H1 (cell line): Measurements from ENCODE around the gene STX18. TPM values are rescaled to one million over a fixed set of nuclear protein-coding genes. Genes with fewer than 3 reads are reported as not detected.

ENCODE experiments used
- CEBPB ChIP-seq: IDR thresholded peaks from 2 replicates; pipeline ENCODE4 v1.6.1; 2012; ENCODE audit warnings: low read depth, low read length
- CTBP2 ChIP-seq: IDR thresholded peaks from 2 replicates; pipeline ENCODE4 v1.7.0; 2011; ENCODE audit warnings: borderline replicate concordance, mild to moderate bottlenecking, moderate library complexity, mixed read lengths, low read length; ENCODE audit not compliant: insufficient read depth, insufficient read length
- FOSL1 ChIP-seq: IDR thresholded peaks from 2 replicates; pipeline ENCODE4 v1.6.1; 2011; ENCODE audit warnings: mild to moderate bottlenecking, low read depth, low read length, moderate library complexity; ENCODE audit not compliant: insufficient read depth
- GTF2F1 ChIP-seq: IDR thresholded peaks from 2 replicates; pipeline ENCODE4 v1.6.1; 2012; ENCODE audit warnings: low read depth, low read length, improper control_type of control experiment, borderline replicate concordance
- POLR2A ChIP-seq, 2 experiments: IDR thresholded peaks; 1 replicate in 1 of 2; 2 replicates in 1 of 2; pipeline ENCODE4 v1.6.1; 2011; ENCODE audit warnings: low read depth in 2 of 2, low read length in 2 of 2, mild to moderate bottlenecking in 2 of 2; ENCODE audit errors: control extremely low read depth in 1 of 2
- RXRA ChIP-seq: IDR thresholded peaks from 2 replicates; pipeline ENCODE4 v1.6.1; 2011; ENCODE audit warnings: low read depth, mild to moderate bottlenecking, low read length, moderate library complexity; ENCODE audit not compliant: insufficient read depth
- TAF7 ChIP-seq: optimal IDR thresholded peaks from 2 replicates; pipeline ENCODE3; 2011; ENCODE audit warnings: low read depth, mild to moderate bottlenecking, inconsistent platforms, low read length, moderate library complexity, borderline replicate concordance
- TCF12 ChIP-seq: IDR thresholded peaks from 2 replicates; pipeline ENCODE4 v1.6.1; 2011; ENCODE audit warnings: low read depth, mild to moderate bottlenecking, low read length
- polyA plus RNA-seq, 7 experiments: library from polyadenylated mRNA; depleted of rRNA in 3 of 7; stranded (reverse) in 5 of 7; unstranded in 2 of 7; fragments of >200 nt in 5 of 7; fragments of 200-250 nt in 2 of 7; gene quantifications; 1 replicate in 5 of 7; 2 replicates in 1 of 7; 4 replicates in 1 of 7; pipeline versions ENCODE4 v1.2.1 to v1.2.3, GENCODE V29; 2011 to 2013; ENCODE audit warnings: missing spikeins in 2 of 7, mixed read lengths in 2 of 7
- total RNA-seq: library from RNA; stranded (reverse); fragmentation: NEBNext Ultra II Directional; extraction: Animal tissue kit (Norgen Biotek cat#: 25700); gene quantifications from 2 replicates; pipeline ENCODE4 v1.2.1, GENCODE V29; 2021

Gene STX18
- total and polyA plus RNA-seq, 2 of the 8 experiments (the other 6 are each of a cell fraction or from before 2014, with no cell fraction given), result 14.6 to 18.3 TPM

- TF ChIP-seq CTBP2, result no peak
- TF ChIP-seq FOSL1, result no peak
- no peak for TF ChIP-seq TAF7
- TF ChIP-seq TCF12, result no peak
- TF ChIP-seq RXRA, result no peak
- TF ChIP-seq CEBPB, result no peak
- no peak for TF ChIP-seq GTF2F1
- TF ChIP-seq POLR2A (IDR thresholded peaks at IDR 0.05; ENCODE audit: control extremely low read depth in 1 of 2, low read depth in 2 of 2, low read length in 2 of 2), result no peak
- TF ChIP-seq, all 59 proteins: peak for 0
Observed at GRCh38 chr4:4377732-4378460, 164.0 kb downstream of the STX18 start (continued).
